Adipose tissue (tissue), 3 donors: ENCODE data around the gene OR2K2. TPM values are rescaled to one million over a fixed set of nuclear protein-coding genes. Genes with fewer than 3 reads are reported as not detected.
"Not testable (repeated sequence)": the region's sequence is repeated elsewhere in the genome, so short reads cannot be mapped to it uniquely, and the experiment has no call there.

Experiments used
- H3K27ac ChIP-seq: one replicate; pipeline ENCODE4 v1.5.1; 2013; ENCODE audit warnings: low read depth, low read length
- WGBS, 3 donors: extraction: QIAGEN DNeasy Blood & Tissue Kit; methylation state at CpG; one replicate each; pipeline ENCODE4 v1.1.7; 2013; 5-methylcytosine and 5-hydroxymethylcytosine counted together
- polyA plus RNA-seq, 3 donors: library from polyadenylated mRNA; stranded (reverse); fragments of 200-250 nt; gene quantifications; one replicate each; pipeline ENCODE4 v1.2.3, GENCODE V29; 2013
- donor health status: healthy with polysubstance abuse.
- donor health status: Bipolar disorder and iron deficiency.
- donor health status: healthy.

OR2K2 gene
- polyA plus RNA-seq, 3 donors, result not detected

- not testable (repeated sequence) for H3K27ac ChIP-seq
- 37 to 49% (median 38%) methylated on average over 4 of the region's 4 CpGs for WGBS, 3 donors
Observed at GRCh38 chr9:111299599-111299966, 30.4 kb downstream of the OR2K2 start.

GRCh38 chr9:111298731-111299598, 31.1 kb downstream of the OR2K2 start:
- H3K27ac ChIP-seq, result peak overlapping the region; percentile 81
- 9 to 23% (median 13%) methylated on average over 6 of the region's 6 CpGs for WGBS, 3 donors

DNA sequence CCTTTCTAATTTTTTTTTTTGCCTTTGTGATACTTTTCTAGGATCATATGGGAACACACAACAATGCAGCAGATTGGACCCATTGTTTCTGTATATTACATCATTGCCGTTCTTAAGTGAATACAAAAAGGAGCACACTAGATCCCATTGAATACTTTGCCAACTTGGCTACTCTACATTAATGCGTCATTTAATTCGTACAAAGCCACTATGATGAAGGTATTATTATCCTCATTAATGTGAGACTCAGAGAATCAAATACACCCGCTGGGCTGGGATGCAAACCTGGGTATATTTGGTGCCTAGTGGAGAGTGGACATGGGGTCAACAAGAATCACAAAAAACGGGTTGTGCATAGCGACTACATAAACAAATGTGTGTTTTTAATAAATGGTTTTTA, 31.9 kb downstream of the OR2K2 start:
- H3K27ac ChIP-seq, result no peak overlapping the region
- WGBS, 3 donors, result 78 to 85% (median 81%) methylated on average over 6 of the region's 6 CpGs

DNA sequence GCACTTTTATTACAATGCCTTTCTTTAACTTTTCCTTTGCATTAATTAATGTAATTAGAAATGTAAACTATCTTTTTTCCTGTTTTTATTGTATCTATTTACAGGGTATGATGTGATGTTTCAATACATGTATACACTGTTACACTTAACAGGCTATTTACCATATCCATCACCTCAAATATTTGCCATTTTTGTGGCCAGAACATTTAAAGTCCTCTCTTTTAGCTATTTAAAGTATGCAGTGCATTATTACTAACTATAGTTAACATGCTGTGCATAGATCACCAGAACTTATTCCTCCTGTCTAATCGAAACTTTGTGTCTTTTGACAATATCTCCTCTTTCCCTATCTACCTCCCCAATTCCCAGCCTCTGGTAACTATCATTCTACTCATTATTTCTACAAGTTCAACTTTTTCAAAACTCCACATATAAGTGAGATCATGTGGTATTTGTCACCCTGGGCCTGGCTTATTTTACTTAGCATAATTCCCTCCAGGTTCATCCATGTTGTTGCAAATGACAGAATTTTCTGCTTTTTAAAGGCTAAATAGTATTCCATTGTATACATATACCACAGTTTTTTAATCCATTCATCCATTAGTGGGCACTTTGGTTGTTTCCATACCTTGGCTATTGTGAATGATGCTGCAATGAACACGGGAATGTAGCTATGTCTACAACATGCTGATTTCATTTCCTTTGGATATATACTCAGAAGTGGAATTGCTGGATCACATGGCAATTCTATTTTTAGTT, 32.8 kb downstream of the OR2K2 start:
- no peak overlapping the region for H3K27ac ChIP-seq
- WGBS, 3 donors, result 84 to 91% (median 85%) methylated on average over 2 of the region's 2 CpGs

GRCh38 chr9:111294691-111295451, 35.2 kb downstream of the OR2K2 start:
- WGBS, 3 donors, result 28 to 97% (median 93%) methylated on average over 2 of the region's 2 CpGs
- no peak overlapping the region for H3K27ac ChIP-seq

GRCh38 chr9:111287127-111287526, 42.9 kb downstream of the OR2K2 start:
- no peak overlapping the region for H3K27ac ChIP-seq
- WGBS, 3 donors, result 63 to 79% (median 72%) methylated on average over 2 of the region's 2 CpGs

- no peak overlapping the region for H3K27ac ChIP-seq
- 68 to 80% (median 73%) methylated on average over 4 of the region's 4 CpGs for WGBS, 3 donors
Observed at GRCh38 chr9:111284703-111285102, 45.3 kb downstream of the OR2K2 start.

- H3K27ac ChIP-seq, result no peak overlapping the region
- WGBS, 3 donors, result 32 to 55% (median 47%) methylated on average over 2 of the region's 2 CpGs
Observed at GRCh38 chr9:111282845-111283244, 47.2 kb downstream of the OR2K2 start.

GRCh38 chr9:111280795-111281194, 49.2 kb downstream of the OR2K2 start:
- WGBS, 3 donors, result 92 to 100% (median 97%) methylated on average over 1 of the region's 1 CpG
- not testable (repeated sequence) for H3K27ac ChIP-seq

Other genes with a start within 250 kb of the OR2K2 start
- gene ECPAS, start 154.2 kb upstream of the OR2K2 start, polyA plus RNA-seq, result 10 to 100 TPM; 20.9 to 33.1 (median 32.7) TPM
- under 1 TPM; 0.21 to 0.42 (median 0.34) TPM for gene ZNF483, start 195.0 kb upstream of the OR2K2 start, polyA plus RNA-seq